CD14-positive monocyte (primary cell): Measurements from ENCODE around the gene SLC20A1. TPM values are rescaled to one million over a fixed set of nuclear protein-coding genes. Genes with fewer than 3 reads are reported as not detected.

Experiments
- DNase-seq, 3 donors: peaks; one replicate each; pipeline ENCODE4 v3.0.0-alpha.2; 2011 to 2022
- H2AFZ ChIP-seq: 2 replicates; pipeline ENCODE4 v1.6.0; 2012; ENCODE audit warnings: mild to moderate bottlenecking, low read depth, low read length, inconsistent platforms; ENCODE audit not compliant: insufficient read depth, poor library complexity, severe bottlenecking
- H3K27ac ChIP-seq, 2 donors: 1 replicate in 1 of 2; 2 replicates in 1 of 2; pipeline ENCODE4 v1.5.1; 2012 to 2013; ENCODE audit warnings: low read length in 2 of 2, control low read depth in 1 of 2, inconsistent platforms in 1 of 2, low read depth in 1 of 2, mild to moderate bottlenecking in 1 of 2
- H3K27me3 ChIP-seq, 2 donors: one replicate each; pipeline versions ENCODE4 v1.6.0 to v1.6.1; 2011 to 2013; ENCODE audit warnings: low read length in 2 of 2; ENCODE audit not compliant: control insufficient read depth in 2 of 2, insufficient read depth in 2 of 2
- H3K36me3 ChIP-seq, 2 donors: replicated peaks in 1 of 2; 1 replicate in 1 of 2; 2 replicates in 1 of 2; pipeline versions ENCODE4 v1.5.1 to v1.6.1; 2012 to 2013; ENCODE audit warnings: low read length in 2 of 2, control low read depth in 1 of 2, inconsistent platforms in 1 of 2, mild to moderate bottlenecking in 1 of 2; ENCODE audit not compliant: insufficient read depth in 2 of 2, control insufficient read depth in 1 of 2
- H3K4me1 ChIP-seq, 2 donors: 1 replicate in 1 of 2; 2 replicates in 1 of 2; pipeline versions ENCODE4 v1.5.1 to v1.6.1; 2012 to 2013; ENCODE audit warnings: low read length in 2 of 2, control low read depth in 1 of 2, inconsistent platforms in 1 of 2, mild to moderate bottlenecking in 1 of 2, moderate library complexity in 1 of 2; ENCODE audit not compliant: insufficient read depth in 2 of 2, control insufficient read depth in 1 of 2
- H3K4me2 ChIP-seq: replicated peaks from 2 replicates; pipeline ENCODE3; 2012; ENCODE audit warnings: low read length, moderate library complexity, mild to moderate bottlenecking; ENCODE audit not compliant: poor library complexity, severe bottlenecking; ENCODE audit errors: extremely low read depth
- H3K4me3 ChIP-seq, 3 experiments: fragments of 200-600 bp in 1 of 3; sonication (generic) in 1 of 3; replicated peaks in 1 of 3; 1 replicate in 2 of 3; 2 replicates in 1 of 3; pipeline ENCODE4 v1.5.1; 2011 to 2013; ENCODE audit warnings: low read length in 3 of 3, mild to moderate bottlenecking in 3 of 3, control low read depth in 2 of 3, low read depth in 2 of 3, inconsistent platforms in 1 of 3, moderate library complexity in 1 of 3
- H3K79me2 ChIP-seq: 2 replicates; pipeline ENCODE4 v1.6.0; 2012; ENCODE audit warnings: mild to moderate bottlenecking, control low read depth, inconsistent platforms, low read length, moderate library complexity; ENCODE audit not compliant: insufficient read depth
- H3K9ac ChIP-seq: 2 replicates; pipeline ENCODE4 v1.6.0; 2017; ENCODE audit warnings: low read length, mild to moderate bottlenecking; ENCODE audit not compliant: insufficient read depth, poor library complexity, severe bottlenecking
- H3K9me3 ChIP-seq, 2 donors: replicated peaks in 1 of 2; 1 replicate in 1 of 2; 2 replicates in 1 of 2; pipeline versions ENCODE4 v1.5.1 to v1.6.1; 2012 to 2013; ENCODE audit warnings: low read length in 2 of 2, control low read depth in 1 of 2; ENCODE audit not compliant: control insufficient read depth in 1 of 2, insufficient read depth in 1 of 2
- H4K20me1 ChIP-seq: 2 replicates; pipeline ENCODE4 v1.6.0; 2012; ENCODE audit warnings: mild to moderate bottlenecking, low read length, control low read depth, moderate library complexity; ENCODE audit not compliant: insufficient read depth
- H3K27ac Mint-ChIP-seq, 7 donors: one replicate each; pipeline ENCODE4 v1.8.0; 2020; ENCODE audit warnings: mild to moderate bottlenecking in 7 of 7, mixed read lengths in 7 of 7, moderate library complexity in 6 of 7, inconsistent platforms in 2 of 7
- H3K27me3 Mint-ChIP-seq, 3 donors: one replicate each; pipeline ENCODE4 v1.8.0; 2021 to 2022; ENCODE audit warnings: low read depth in 3 of 3, mild to moderate bottlenecking in 3 of 3, mixed read lengths in 3 of 3, moderate library complexity in 3 of 3, inconsistent platforms in 1 of 3
- H3K36me3 Mint-ChIP-seq, 2 donors: one replicate each; pipeline ENCODE4 v1.8.0; 2020; ENCODE audit warnings: mixed read lengths in 2 of 2, inconsistent platforms in 1 of 2, mild to moderate bottlenecking in 1 of 2
- H3K4me1 Mint-ChIP-seq: one replicate; pipeline ENCODE4 v1.8.0; 2020; ENCODE audit warnings: mild to moderate bottlenecking, mixed read lengths
- H3K4me3 Mint-ChIP-seq, 2 donors: one replicate each; pipeline ENCODE4 v1.8.0; 2020; ENCODE audit warnings: mild to moderate bottlenecking in 2 of 2, mixed read lengths in 2 of 2, moderate library complexity in 1 of 2
- H3K9me3 Mint-ChIP-seq, 7 donors: one replicate each; pipeline ENCODE4 v1.8.0; 2020 to 2022; ENCODE audit warnings: mixed read lengths in 7 of 7, mild to moderate bottlenecking in 6 of 7, moderate library complexity in 6 of 7, inconsistent platforms in 2 of 7
- CTCF ChIP-seq: fragments of 200-600 bp; IDR thresholded peaks from one replicate; pipeline ENCODE4 v1.8.0; 2022; ENCODE audit warnings: antibody characterized with exemption, mild to moderate bottlenecking
- WGBS: methylation state at CpG from one replicate; pipeline ENCODE4 v1.1.5; 2013; ENCODE audit warnings: missing lambda C conversion rate; ENCODE audit not compliant: insufficient coverage; 5-methylcytosine and 5-hydroxymethylcytosine counted together
- intact Hi-C, 2 donors: fragments of 100-400 bp; cut with micrococcal nuclease; formaldehyde crosslinking; loops; one replicate each; pipeline versions ENCODE4 v1.15.0 to v1.15.1; 2023
- polyA plus RNA-seq, 3 donors: library from polyadenylated mRNA; depleted of rRNA in 1 of 3; unstranded in 2 of 3; stranded (reverse) in 1 of 3; fragments of 300-500 nt in 2 of 3; fragments of >200 nt in 1 of 3; fragmentation: Illumina TruSeq in 2 of 3; gene quantifications; 1 replicate in 2 of 3; 2 replicates in 1 of 3; pipeline ENCODE4 v1.2.3, GENCODE V29; 2012 to 2021

Gene SLC20A1
- polyA plus RNA-seq, 3 donors, result 16.1 to 112 (median 36.3) TPM

- Histone ChIP-seq H3K4me2 (no peak overlapping the region), H4K20me1 (peaks cover 21% of the 10 kb centered on the region), H3K4me1 (peaks cover 36 to 43% of the 10 kb centered on the region in 2 donors), H3K27ac (no peak overlapping the region), H3K27me3 (no peaks in the 10 kb centered on the region), H2AFZ (no peak overlapping the region), H3K9ac (no peak overlapping the region), H3K36me3 (peaks cover 10% of the 10 kb centered on the region in 2 donors), H3K4me3 (no peak overlapping the region), H3K79me2 (peaks cover 22% of the 10 kb centered on the region), H3K9me3 (no peaks in the 10 kb centered on the region)
- WGBS, result 100% methylated on average over 1 of the region's 7 CpGs
- Mint-ChIP-seq H3K4me1 (peaks cover 58% of the 10 kb centered on the region), H3K36me3 (peaks cover 15 to 26% of the 10 kb centered on the region in 2 donors), H3K27ac (no peak overlapping the region), H3K27me3 (peaks cover 0 to 4% (median 0%) of the 10 kb centered on the region in 3 donors), H3K9me3 (no peaks in the 10 kb centered on the region), H3K4me3 (no peak overlapping the region)
- TF ChIP-seq CTCF, result no peak
- peak in 1 of 3 donors; percentile 26 for DNase-seq
- intact Hi-C loops, result no loop called here
These were observed 2.8 kb upstream of the SLC20A1 start for GRCh38 chr2:112642966-112643365.

GRCh38 chr2:112643488-112643887, 2.3 kb upstream of the SLC20A1 start:
- Histone ChIP-seq H3K4me2 (no peak overlapping the region), H3K79me2 (peaks cover 28% of the 10 kb centered on the region), H3K36me3 (peaks cover 15% of the 10 kb centered on the region in 2 donors), H4K20me1 (peaks cover 26% of the 10 kb centered on the region), H3K9me3 (no peaks in the 10 kb centered on the region), H3K27ac (no peak overlapping the region), H3K9ac (no peak overlapping the region), H3K4me3 (no peak overlapping the region), H2AFZ (no peak overlapping the region), H3K4me1 (peaks cover 39 to 48% of the 10 kb centered on the region in 2 donors), H3K27me3 (no peaks in the 10 kb centered on the region)
- no peak for DNase-seq
- Mint-ChIP-seq H3K36me3 (peaks cover 21 to 32% of the 10 kb centered on the region in 2 donors), H3K9me3 (no peaks in the 10 kb centered on the region), H3K27me3 (peaks cover 0 to 4% (median 0%) of the 10 kb centered on the region in 3 donors), H3K4me1 (peaks cover 63% of the 10 kb centered on the region), H3K4me3 (no peak overlapping the region), H3K27ac (no peak overlapping the region)
- no peak for TF ChIP-seq CTCF
- intact Hi-C loops, result no loop called here
- WGBS, result 80% methylated on average over 2 of the region's 3 CpGs
